GM19438 (cell line): Measurements from ENCODE around the gene ITCH.
"Not testable (repeated sequence)": the region's sequence is repeated elsewhere in the genome, so short reads cannot be mapped to it uniquely, and the experiment has no call there.

Experiments
- ATAC-seq: cut with Tn5 transposase; IDR thresholded peaks from one replicate; pipeline ENCODE4 v1.9.1; 2021; ENCODE audit warnings: low read depth; ENCODE audit not compliant: unreplicated experiment

Gene ITCH

GRCh38 chr20:34495916-34496315 is 132.8 kb downstream of the ITCH start:
- ATAC-seq, result no peak

- not testable (repeated sequence) for ATAC-seq
These were observed 134.5 kb downstream of the ITCH start for GRCh38 chr20:34497596-34497995.

- ATAC-seq, result no peak
These were observed 137.8 kb downstream of the ITCH start for GRCh38 chr20:34500823-34501222.

GRCh38 chr20:34506480-34506879 is 143.4 kb downstream of the ITCH start:
- ATAC-seq, result no peak

GRCh38 chr20:34507702-34508413 is 144.8 kb downstream of the ITCH start:
- ATAC-seq, result no peak

- ATAC-seq, result no peak
These were observed 147.5 kb downstream of the ITCH start for GRCh38 chr20:34510575-34510974.

- ATAC-seq, result no peak
These were observed 148.8 kb downstream of the ITCH start for GRCh38 chr20:34511891-34512265.

GRCh38 chr20:34512266-34512954 is 149.3 kb downstream of the ITCH start:
- ATAC-seq, result no peak

- no peak for ATAC-seq
These were observed 149.9 kb downstream of the ITCH start for GRCh38 chr20:34512955-34513419.

GRCh38 chr20:34514034-34514433 is 151.0 kb downstream of the ITCH start:
- not testable (repeated sequence) for ATAC-seq

- no peak for ATAC-seq
These were observed 151.9 kb downstream of the ITCH start for GRCh38 chr20:34514897-34515483.

- ATAC-seq, result peak; percentile 60
These were observed 152.6 kb downstream of the ITCH start for GRCh38 chr20:34515484-34516246.

- ATAC-seq, result peak; percentile 56
These were observed 153.4 kb downstream of the ITCH start, which contains the start of gene DYNLRB1 for GRCh38 chr20:34516247-34517113. Gene DYNLRB1 (plus strand): TSS chr20:34516422. CDS start chr20:34516459, 37 bp downstream.

GRCh38 chr20:34517114-34517505 is 154.0 kb downstream of the ITCH start:
- ATAC-seq, result no peak

GRCh38 chr20:34518863-34519262 is 155.8 kb downstream of the ITCH start:
- not testable (repeated sequence) for ATAC-seq

- not testable (repeated sequence) for ATAC-seq
These were observed 156.8 kb downstream of the ITCH start for GRCh38 chr20:34519841-34520240.

- no peak for ATAC-seq
These were observed 160.1 kb downstream of the ITCH start for GRCh38 chr20:34522969-34523871.

GRCh38 chr20:34524426-34524825 is 161.4 kb downstream of the ITCH start:
- no peak for ATAC-seq

- no peak for ATAC-seq
These were observed 162.3 kb downstream of the ITCH start for GRCh38 chr20:34525342-34525708.
